ENCODE data around the gene CUX1.
"Not testable (repeated sequence)": the region's sequence is repeated elsewhere in the genome, so short reads cannot be mapped to it uniquely, and the experiment has no call there.

Gene CUX1

DNA sequence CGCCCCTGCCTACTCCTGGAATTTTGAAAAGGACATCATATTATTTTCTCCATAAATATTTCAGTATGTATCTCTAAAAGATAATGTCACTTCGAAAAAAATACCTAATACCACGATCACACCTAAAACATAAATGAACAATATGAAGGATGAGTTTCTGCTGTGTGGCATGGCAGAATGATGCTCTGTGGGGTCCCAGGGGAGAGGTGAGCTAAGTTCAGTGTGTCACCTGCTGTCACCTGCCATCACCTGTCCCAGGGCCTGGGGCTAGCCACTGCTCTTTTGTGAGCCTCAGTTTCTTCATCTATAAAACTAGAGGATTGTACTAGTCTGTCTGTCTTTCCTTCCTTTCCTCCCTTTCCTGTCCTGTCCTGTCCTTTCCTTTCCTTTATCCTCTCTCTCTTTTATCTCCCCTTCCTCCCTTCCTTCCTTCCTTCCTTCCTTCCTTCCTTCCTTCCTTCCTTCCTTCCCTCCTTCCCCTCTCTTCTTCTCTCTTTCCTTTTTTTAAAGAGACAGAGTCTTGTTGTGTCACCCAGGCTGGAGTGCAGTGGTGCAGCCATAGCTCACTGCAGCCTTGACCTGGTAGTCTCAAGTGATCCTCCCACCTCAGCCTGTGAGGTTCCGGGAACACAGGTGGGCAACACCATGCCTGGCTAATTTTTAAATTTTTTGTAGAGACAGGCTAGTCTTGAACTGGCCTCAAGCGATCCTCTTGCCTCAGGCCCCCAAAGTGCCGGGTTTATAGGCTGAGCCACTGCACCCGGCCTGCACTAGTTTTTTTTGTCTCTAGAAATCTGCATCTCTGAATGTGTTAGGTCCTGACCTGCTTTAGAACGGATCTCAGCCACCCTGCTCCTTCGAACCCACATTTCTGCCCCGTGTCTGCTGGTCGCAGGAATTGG, 43.1 kb downstream of the CUX1 start:
- Mint-ChIP-seq H3K4me3 (peak overlapping the region in 1 of 2 donors; percentile 45), H3K9me3 (no peaks in the 10 kb centered on the region), H3K36me3 (peaks cover 2 to 8% of the 10 kb centered on the region in 2 donors), H3K27ac (peak overlapping the region; percentile 84), H3K4me1 (peaks cover 38 to 63% of the 10 kb centered on the region in 2 donors), H3K27me3 (no peaks in the 10 kb centered on the region)
- ATAC-seq (replicated peaks) (no peak), DNase-seq (no peak)

DNA sequence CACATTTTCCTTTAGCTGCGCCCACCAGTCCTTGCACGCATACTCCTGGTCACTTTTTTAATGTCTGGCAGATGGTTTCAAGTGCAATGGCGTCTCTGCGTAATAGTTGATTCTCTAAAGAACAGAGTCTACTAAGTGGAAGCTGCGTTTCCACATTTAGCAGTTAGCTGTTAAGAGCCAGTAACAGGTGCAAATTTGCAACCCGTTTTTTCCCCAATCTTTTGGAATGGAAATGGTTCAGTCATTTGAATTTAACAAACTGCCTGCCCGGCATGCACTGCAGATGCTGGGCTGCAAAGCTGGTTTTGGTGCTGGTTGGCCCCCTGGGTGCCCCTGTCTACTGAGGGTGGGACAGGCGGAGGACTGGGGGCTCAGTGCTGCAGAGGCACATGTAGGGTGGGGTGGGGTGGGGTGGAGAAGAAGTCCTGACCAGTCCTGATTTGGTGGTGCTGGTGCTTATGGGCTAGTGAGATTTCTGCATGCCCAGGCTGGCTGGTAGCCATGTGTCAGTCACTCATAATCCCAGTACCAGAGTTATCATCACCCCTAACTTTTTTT, 43.9 kb downstream of the CUX1 start:
- peaks cover 4 to 8% of the 10 kb centered on the region in 2 donors for H3K36me3 Mint-ChIP-seq
- H3K4me1 Mint-ChIP-seq, result peaks cover 38 to 59% of the 10 kb centered on the region in 2 donors
- peak overlapping the region in 1 of 2 donors; percentile 45 for H3K4me3 Mint-ChIP-seq
- no peaks in the 10 kb centered on the region for H3K9me3 Mint-ChIP-seq
- ATAC-seq (replicated peaks), result no peak
- no peak for DNase-seq
- H3K27me3 Mint-ChIP-seq, result no peaks in the 10 kb centered on the region
- peak overlapping the region; percentile 84 for H3K27ac Mint-ChIP-seq

DNA sequence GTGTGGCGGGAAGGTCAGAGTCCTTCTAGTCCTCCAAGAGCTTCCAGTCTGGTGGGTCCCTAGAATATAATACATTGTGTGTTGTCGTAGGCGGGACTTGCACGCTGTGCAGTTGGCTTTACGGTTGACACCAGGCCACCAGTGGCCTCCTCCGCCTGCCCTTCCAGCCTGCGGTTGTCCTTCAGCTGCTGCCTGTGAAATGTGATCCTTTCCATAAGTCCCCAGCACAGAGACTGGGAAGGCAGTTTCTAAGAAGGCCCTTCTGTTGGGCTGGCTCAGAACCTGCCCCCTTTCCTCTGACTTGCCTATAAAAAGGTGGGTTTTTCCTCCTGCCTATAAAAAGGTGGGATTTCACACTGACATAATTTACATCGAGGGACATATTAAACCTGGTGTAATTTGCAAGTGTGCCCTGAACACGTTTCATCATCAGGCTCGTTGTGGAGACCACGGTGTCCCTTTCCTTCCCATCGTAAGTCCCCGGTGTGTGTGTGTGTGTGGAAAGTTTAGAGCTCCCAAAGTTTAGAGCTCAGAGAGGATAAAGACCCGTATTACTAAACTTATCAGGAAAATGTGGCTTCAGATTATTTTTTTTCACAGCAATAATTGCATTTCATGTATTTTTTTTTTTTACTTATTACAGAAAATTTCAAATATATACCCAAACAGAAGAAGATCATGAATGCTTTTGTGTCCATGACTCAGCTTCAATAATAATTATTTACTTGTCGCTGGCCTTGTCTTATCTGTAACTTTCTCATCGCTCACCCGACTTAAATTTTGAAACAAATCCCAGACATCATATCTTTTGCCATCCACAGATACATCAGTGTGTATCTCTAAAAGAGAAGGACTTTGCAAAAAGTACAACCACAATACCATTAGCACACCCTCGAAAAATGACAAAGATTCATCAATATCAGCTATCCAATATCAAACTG, 45.1 kb downstream of the CUX1 start:
- H3K36me3 Mint-ChIP-seq, result peaks cover 4 to 8% of the 10 kb centered on the region in 2 donors
- no peak overlapping the region for H3K27ac Mint-ChIP-seq
- DNase-seq (no peak), ATAC-seq (replicated peaks) (no peak)
- H3K27me3 Mint-ChIP-seq, result no peaks in the 10 kb centered on the region
- H3K4me3 Mint-ChIP-seq, result no peak overlapping the region
- no peaks in the 10 kb centered on the region for H3K9me3 Mint-ChIP-seq
- H3K4me1 Mint-ChIP-seq, result peaks cover 32 to 53% of the 10 kb centered on the region in 2 donors

DNA sequence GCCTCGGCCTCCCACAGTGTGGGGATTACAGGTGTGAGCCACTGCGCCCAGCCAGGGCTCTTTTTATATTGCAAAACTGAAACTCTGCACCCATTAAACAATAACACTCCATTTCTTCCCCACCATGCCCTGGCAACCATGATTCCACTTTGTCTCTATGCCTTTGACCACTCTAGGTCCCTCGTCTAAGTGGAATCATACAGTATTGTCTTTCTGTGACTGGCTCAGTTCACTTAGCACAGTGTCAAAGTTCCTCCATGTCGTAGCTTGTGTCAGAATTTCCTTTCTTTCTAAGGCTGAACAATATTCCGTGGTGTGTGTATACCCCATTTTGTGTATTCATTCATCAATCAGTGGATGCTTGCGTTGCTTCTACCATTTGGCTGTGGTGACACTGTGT, 46.2 kb downstream of the CUX1 start:
- no peak overlapping the region for H3K4me3 Mint-ChIP-seq
- no peak for ATAC-seq (replicated peaks)
- H3K4me1 Mint-ChIP-seq, result peaks cover 36 to 50% of the 10 kb centered on the region in 2 donors
- no peak for DNase-seq
- no peaks in the 10 kb centered on the region for H3K27me3 Mint-ChIP-seq
- no peaks in the 10 kb centered on the region for H3K9me3 Mint-ChIP-seq
- no peak overlapping the region for H3K27ac Mint-ChIP-seq
- peaks cover 4 to 8% of the 10 kb centered on the region in 2 donors for H3K36me3 Mint-ChIP-seq

DNA sequence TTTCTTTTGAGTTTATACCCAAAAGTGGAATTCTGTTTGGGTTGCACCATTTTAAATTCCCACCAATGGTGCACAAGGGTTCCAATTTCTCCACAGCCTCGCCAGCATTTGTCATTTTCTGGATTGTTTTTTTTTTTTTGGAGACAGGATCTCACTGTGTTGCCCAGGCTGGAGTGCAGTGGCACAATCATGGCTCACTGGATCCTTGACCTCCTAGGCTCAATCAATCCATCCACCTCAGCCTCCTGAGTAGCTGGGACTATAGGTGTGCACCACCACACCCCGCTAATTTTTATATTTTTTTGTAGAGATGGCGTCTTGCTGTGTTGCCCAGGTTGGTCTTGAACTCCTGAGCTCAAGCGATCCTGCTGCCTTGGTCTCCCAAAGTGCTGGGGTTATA, 46.6 kb downstream of the CUX1 start:
- ATAC-seq (replicated peaks) (no peak), DNase-seq (no peak)
- Mint-ChIP-seq H3K27me3 (no peaks in the 10 kb centered on the region), H3K4me3 (no peak overlapping the region), H3K9me3 (no peaks in the 10 kb centered on the region), H3K27ac (no peak overlapping the region), H3K36me3 (peaks cover 4 to 8% of the 10 kb centered on the region in 2 donors), H3K4me1 (peaks cover 41 to 51% of the 10 kb centered on the region in 2 donors)

DNA sequence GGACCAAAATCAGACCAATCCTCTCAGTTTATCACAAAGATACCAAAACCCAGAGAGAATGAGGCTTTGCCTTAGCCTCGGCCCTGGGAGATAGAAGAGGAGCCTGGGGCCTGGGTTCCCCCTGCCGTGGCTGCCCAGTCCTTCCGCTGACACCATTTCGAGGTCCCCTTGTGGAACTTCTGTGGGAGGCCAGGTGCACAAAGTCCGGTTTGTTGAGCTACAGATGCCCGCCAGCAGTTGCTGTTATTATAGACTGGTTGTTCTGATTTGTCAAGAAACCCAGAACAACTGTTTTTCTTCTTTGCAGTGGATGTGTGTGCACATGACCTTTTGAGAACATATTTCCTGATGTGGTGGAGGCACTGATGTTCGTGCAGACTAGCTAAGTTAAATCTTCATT, 47.6 kb downstream of the CUX1 start:
- H3K27ac Mint-ChIP-seq, result no peak overlapping the region
- H3K4me3 Mint-ChIP-seq, result no peak overlapping the region

DNA sequence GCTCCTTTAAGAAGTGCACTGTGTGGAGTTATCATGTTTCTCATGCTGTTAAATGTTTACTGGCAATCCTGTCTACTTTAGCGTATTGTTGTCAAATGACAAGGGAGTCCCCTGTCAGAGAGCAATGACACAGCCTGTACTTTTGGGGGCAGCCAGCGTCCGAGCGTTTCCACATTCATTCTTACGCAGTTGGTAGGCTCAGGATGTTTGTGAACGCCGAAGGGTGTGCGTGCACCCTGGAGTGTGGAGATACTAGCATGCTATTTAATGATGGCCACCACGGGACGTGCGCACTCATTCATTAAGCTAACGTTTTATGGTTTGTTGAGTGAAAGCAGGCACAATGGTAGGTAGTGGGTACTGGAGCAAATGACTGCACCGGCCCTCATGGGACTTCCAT, 48.0 kb downstream of the CUX1 start:
- Mint-ChIP-seq H3K4me3 (no peak overlapping the region), H3K36me3 (peaks cover 4 to 6% of the 10 kb centered on the region in 2 donors), H3K9me3 (no peaks in the 10 kb centered on the region), H3K4me1 (peaks cover 42 to 52% of the 10 kb centered on the region in 2 donors), H3K27ac (no peak overlapping the region), H3K27me3 (no peaks in the 10 kb centered on the region)
- ATAC-seq (replicated peaks), result no peak
- no peak for DNase-seq

More for the DNA sequence above, 47.6 kb downstream of the CUX1 start:
- peaks cover 42 to 52% of the 10 kb centered on the region in 2 donors for H3K4me1 Mint-ChIP-seq
- H3K36me3 Mint-ChIP-seq, result peaks cover 4 to 6% of the 10 kb centered on the region in 2 donors
- ATAC-seq (replicated peaks) (peak in 1 of 2 donors; percentile 16), DNase-seq (no peak)
- no peaks in the 10 kb centered on the region for H3K9me3 Mint-ChIP-seq
- no peaks in the 10 kb centered on the region for H3K27me3 Mint-ChIP-seq

DNA sequence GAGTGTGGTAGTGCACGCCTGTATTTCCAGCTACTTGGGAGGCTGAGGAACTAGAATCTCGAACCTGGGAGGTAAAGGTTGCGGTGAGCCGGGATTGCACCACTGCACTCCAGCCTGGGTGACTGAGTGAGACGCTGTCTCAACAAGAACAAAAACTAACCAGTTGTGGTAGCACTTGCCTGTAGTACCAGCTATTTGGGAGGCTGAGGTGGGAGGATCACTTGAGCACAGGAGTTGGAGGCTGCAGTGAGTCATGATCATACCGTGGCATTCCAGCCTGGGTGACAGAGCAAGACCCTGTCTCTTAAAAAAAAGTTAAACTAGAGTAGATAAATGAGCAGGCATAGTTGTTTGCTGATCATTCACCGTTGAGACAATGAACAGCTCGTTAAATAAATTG, 48.9 kb downstream of the CUX1 start:
- Mint-ChIP-seq H3K4me3 (no peak overlapping the region), H3K4me1 (peaks cover 36 to 52% of the 10 kb centered on the region in 2 donors), H3K27ac (no peak overlapping the region), H3K36me3 (peaks cover 3 to 5% of the 10 kb centered on the region in 2 donors), H3K27me3 (no peaks in the 10 kb centered on the region), H3K9me3 (no peaks in the 10 kb centered on the region)
- no peak for ATAC-seq (replicated peaks)
- no peak for DNase-seq

DNA sequence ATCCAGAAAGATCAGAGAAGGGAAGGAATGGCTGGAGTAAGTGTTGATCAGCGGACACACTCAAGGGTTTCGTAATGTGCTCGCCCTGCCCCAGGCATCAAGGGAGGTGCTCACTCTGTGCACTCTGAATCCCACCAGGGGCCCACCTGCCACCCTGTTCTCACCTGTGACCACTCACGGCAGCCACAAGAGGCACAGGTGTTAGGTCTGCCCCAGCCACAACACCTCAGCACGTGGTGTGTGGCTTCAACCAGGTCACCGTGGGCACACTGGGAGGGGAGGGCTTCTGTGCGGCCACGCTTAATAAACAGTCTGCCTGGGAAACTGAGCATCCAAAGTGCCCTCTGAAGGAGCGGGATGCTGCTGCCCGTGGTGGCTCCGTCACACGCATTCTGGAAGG, 49.8 kb downstream of the CUX1 start:
- DNase-seq (no peak), ATAC-seq (replicated peaks) (no peak)
- H3K4me3 Mint-ChIP-seq, result no peak overlapping the region
- no peaks in the 10 kb centered on the region for H3K9me3 Mint-ChIP-seq
- H3K27me3 Mint-ChIP-seq, result no peaks in the 10 kb centered on the region
- peaks cover 36 to 53% of the 10 kb centered on the region in 2 donors for H3K4me1 Mint-ChIP-seq
- peaks cover 3 to 6% of the 10 kb centered on the region in 2 donors for H3K36me3 Mint-ChIP-seq
- H3K27ac Mint-ChIP-seq, result peak overlapping the region; percentile 42

DNA sequence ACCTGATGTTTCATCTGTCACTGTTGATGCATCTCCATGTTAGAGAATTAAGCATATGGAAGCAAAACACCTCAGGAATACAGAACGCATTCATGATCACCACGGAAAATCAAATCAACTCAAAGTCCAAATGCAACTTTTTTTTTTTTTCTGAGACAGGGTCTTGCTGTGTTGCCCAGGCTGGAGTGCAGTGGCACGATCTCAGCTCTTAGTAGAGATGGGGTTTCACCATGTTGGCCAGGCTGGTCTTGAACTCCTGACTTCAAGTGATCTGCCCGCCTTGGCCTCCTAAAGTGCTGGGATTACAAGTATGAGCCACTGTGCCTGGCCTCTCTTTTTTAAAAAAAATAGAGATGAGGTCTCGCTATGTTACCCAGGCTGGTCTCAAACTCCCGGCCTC, 50.3 kb downstream of the CUX1 start:
- not testable (repeated sequence) for DNase-seq; H3K36me3 Mint-ChIP-seq; H3K9me3 Mint-ChIP-seq; H3K4me3 Mint-ChIP-seq; H3K27me3 Mint-ChIP-seq; H3K27ac Mint-ChIP-seq; ATAC-seq (replicated peaks)
- H3K4me1 Mint-ChIP-seq, result peaks cover 36 to 53% of the 10 kb centered on the region in 2 donors

DNA sequence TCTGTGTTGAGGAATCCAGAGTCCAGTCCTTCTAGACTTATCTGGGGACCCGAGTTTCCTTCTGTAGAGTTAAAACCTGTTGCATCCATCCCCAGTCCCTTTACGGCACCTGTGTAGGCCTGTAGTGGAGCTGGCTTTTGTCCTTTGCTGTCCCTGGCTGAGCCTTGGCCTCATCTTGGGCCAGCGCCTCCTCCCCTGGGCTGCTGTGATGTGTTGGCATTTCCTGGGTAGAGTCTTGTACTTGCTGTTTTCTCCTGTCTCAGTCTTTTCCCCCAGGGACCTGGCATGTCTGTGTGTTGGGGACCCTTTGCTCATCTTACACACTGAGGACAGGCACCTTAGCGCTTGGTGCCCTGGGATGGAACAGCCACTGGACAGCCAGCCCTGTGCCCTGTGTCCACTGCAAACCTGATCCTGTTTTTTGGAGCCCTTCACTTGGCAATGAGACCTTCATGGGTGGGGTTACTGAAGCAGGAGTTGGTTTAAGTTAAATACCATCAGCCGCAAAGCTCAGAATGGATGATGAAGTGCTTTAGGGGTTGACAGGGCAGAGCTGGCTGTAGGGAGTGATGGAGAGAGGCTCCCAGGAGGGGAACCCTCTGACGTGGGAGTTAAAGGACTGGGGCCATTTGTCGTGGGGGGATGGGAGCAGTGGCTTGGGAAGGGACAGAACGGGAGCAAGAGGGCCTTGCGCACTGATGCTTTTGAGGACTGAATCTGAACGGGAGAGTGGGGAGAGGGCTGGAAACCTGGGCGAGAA, 50.9 kb downstream of the CUX1 start:
- Mint-ChIP-seq H3K9me3 (no peaks in the 10 kb centered on the region), H3K27me3 (no peaks in the 10 kb centered on the region), H3K4me3 (no peak overlapping the region), H3K36me3 (peaks cover 3 to 6% of the 10 kb centered on the region in 2 donors), H3K4me1 (peaks cover 36 to 53% of the 10 kb centered on the region in 2 donors), H3K27ac (peak overlapping the region; percentile 10)
- DNase-seq (no peak), ATAC-seq (replicated peaks) (no peak)

DNA sequence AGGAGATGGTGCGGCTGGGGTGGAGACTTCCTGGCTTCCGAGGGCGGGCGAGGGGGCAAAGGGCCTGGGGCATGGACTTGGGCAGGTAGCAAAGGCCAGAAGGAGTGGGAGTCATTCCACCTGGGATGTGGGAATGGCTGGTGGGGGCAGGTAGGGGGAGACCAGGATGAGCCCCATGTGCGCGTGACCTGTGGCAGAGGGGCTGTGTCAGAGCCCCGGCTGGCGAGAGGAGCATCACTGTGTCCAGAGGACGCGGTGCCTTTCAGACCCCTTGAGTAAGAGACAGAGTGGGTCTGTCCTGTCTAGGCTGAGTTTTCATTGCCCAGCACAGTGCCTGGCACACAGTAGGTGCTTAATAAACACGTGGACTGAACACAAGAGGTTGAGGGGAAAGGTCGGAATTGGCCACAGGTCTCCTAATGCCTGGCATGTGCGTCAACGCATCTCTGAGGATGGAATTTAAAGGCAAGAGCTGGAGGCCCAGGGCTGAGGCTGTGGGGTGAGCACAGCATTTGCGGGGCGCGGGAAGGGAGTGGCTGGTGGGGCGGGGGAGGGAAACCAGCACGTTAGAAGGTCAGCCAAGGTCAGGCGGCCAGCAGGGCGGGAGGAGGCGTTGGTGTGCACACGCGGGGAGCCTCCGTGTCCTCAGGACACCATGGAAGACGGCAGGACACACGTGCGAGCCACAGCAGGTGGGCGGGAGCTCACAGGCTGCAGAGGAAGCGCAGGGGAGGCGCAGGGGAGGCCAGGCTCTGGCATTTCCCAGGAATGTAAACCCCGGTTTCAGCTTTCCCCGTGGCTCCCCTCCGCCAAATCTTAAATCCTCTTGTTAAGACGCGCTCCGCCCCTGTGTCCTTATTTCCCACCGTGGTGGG, 51.8 kb downstream of the CUX1 start:
- H3K36me3 Mint-ChIP-seq, result peaks cover 3 to 6% of the 10 kb centered on the region in 2 donors
- DNase-seq (no peak), ATAC-seq (replicated peaks) (no peak)
- H3K27ac Mint-ChIP-seq, result no peak overlapping the region
- H3K9me3 Mint-ChIP-seq, result no peaks in the 10 kb centered on the region
- no peaks in the 10 kb centered on the region for H3K27me3 Mint-ChIP-seq
- H3K4me1 Mint-ChIP-seq, result peaks cover 32 to 53% of the 10 kb centered on the region in 2 donors
- no peak overlapping the region for H3K4me3 Mint-ChIP-seq

DNA sequence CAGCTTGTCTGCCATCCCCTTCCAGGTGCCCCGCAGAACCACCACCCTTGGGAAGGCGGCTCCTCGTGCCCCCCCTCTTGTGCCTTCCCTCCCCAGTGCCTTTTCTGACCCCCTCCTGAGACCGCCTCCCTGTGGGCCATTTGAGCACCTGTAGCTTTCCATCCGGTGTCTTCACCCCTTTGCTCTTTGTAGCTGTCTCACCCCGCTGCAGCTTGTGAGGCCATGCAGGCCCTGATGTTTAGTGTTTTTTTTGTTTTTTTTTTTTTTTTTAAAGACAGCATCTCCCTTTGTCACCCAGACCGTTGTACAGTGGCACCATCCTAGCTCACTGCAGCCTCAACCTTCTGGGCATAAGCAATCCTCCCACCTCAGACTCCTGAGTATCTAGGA, 52.5 kb downstream of the CUX1 start:
- no peak overlapping the region for H3K4me3 Mint-ChIP-seq
- no peak overlapping the region for H3K27ac Mint-ChIP-seq
- H3K4me1 Mint-ChIP-seq, result peaks cover 32 to 56% of the 10 kb centered on the region in 2 donors
- no peak for DNase-seq
- no peaks in the 10 kb centered on the region for H3K9me3 Mint-ChIP-seq
- ATAC-seq (replicated peaks), result no peak
- H3K36me3 Mint-ChIP-seq, result peaks cover 3 to 6% of the 10 kb centered on the region in 2 donors
- H3K27me3 Mint-ChIP-seq, result no peaks in the 10 kb centered on the region

All from stimulated activated naive B cell treated with anti-CD40 and anti-IgM and Interleukin-4, amounts not matched to agents 10 μg/mL and 1 μg/mL and 100 μg/mL, for 72 hours (primary cell).